Brain microvascular endothelial cell (primary cell): ENCODE results near the gene HCN1.

Source experiments
- DNase-seq: peaks from one replicate; pipeline ENCODE4 v3.0.0-alpha.2; 2020
- H3K27ac ChIP-seq: fragments of 250-450 bp; sonication (Bioruptor Pico); 2 replicates; pipeline ENCODE4 v1.5.1; 2020; ENCODE audit warnings: mild to moderate bottlenecking, moderate library complexity
- H3K27me3 ChIP-seq: fragments of 250-450 bp; sonication (Bioruptor Pico); replicated peaks from 2 replicates; pipeline ENCODE4 v1.5.1; 2020; ENCODE audit warnings: mild to moderate bottlenecking
- H3K36me3 ChIP-seq: fragments of 250-450 bp; sonication (Bioruptor Pico); replicated peaks from 2 replicates; pipeline ENCODE4 v1.5.1; 2020; ENCODE audit warnings: mild to moderate bottlenecking
- H3K4me3 ChIP-seq: 2 replicates; pipeline ENCODE4 v1.5.1; 2011; ENCODE audit warnings: low read depth, mild to moderate bottlenecking, control low read depth, low read length, moderate library complexity
- in situ Hi-C: cut with HindIII; loops from 2 replicates; pipeline ENCODE4 v1.10.0; 2017; ENCODE audit warnings: low sequenced_read_pairs, low pct_ligation_motif_present
- TF ChIP-seq, protein P1 (sequence below): IDR thresholded peaks from 2 replicates; pipeline ENCODE4 v1.5.1; 2011; ENCODE audit warnings: low read depth, mild to moderate bottlenecking, moderate library complexity, low read length, control low read depth, inconsistent platforms; ENCODE audit errors: missing control alignments

The HCN1 gene

DNA sequence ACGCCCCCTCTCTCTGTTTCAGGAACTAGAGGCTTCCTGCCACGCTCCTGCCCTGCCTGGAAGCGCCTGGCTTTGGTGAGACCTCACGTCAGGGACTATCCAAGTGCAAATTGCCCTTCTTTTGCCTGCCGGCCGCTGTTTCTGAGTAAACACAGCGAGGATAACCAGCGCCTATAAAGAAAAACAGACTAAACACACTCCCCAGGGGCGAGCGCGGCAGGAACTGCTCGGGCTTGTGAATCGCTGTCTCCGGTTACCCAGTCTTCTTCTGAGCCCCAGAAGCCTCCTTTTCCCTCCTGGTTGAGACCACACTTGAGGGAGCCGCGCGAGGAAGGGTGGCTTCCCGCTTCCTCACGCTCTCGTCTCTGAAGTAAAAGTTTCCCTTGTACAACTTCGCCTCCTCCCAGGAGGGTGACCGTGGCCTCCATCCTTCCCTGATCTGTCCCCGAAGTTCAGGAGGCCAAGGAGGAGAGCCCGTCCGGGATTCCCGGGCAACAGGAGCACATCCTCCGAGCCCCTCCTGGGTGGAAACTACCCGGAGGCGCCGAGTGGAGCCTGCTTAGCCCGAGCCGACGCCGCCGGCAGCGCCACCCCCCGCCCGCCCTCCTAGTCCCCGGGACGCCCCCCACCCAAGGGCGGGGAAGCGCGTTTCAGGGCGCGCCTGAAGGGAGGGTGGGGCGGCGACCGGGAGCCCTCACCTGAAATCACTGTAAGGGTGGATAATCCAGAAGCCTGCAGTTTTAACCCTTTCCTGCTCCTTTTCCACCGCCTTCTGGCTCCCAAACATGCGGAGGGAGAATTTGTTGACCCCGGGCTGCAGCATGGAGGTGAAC, 993 bp downstream of the HCN1 start:
- Histone ChIP-seq H3K4me3 (no peak overlapping the region), H3K36me3 (no peaks in the 10 kb centered on the region), H3K27ac (no peak overlapping the region), H3K27me3 (peaks cover 9% of the 10 kb centered on the region)
- TF ChIP-seq, protein P1, sequence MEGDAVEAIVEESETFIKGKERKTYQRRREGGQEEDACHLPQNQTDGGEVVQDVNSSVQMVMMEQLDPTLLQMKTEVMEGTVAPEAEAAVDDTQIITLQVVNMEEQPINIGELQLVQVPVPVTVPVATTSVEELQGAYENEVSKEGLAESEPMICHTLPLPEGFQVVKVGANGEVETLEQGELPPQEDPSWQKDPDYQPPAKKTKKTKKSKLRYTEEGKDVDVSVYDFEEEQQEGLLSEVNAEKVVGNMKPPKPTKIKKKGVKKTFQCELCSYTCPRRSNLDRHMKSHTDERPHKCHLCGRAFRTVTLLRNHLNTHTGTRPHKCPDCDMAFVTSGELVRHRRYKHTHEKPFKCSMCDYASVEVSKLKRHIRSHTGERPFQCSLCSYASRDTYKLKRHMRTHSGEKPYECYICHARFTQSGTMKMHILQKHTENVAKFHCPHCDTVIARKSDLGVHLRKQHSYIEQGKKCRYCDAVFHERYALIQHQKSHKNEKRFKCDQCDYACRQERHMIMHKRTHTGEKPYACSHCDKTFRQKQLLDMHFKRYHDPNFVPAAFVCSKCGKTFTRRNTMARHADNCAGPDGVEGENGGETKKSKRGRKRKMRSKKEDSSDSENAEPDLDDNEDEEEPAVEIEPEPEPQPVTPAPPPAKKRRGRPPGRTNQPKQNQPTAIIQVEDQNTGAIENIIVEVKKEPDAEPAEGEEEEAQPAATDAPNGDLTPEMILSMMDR: no peak
- DNase-seq: no peak
- in situ Hi-C loops: no loop called here

DNA sequence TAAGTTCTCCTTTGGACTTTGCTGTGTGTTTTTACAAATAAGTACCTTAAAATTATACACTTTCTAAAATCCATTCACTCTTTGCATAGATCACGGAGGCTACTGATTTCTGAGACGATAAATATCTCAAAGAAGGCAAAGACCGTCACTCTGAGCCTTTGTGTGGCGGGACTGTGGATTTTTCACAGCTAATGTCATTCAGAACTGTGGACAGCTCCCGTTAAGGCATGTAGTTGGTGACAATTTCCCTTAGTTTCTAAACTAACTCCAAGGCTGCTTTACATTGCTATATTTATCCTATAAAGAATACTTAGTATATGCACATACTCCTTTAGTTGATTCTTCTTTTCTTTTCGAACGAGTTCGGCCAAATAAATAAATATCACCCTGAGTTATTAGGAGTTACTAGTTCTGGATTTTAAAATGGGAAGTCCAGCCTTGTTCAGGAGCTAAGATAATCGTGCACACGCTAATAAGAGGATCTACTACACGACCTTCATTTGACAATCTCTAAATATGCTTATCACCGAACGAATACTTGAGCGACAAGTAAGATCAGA, 1.8 kb downstream of the HCN1 start:
- DNase-seq: no peak
- TF ChIP-seq, protein P1: no peak
- Histone ChIP-seq H3K36me3 (no peaks in the 10 kb centered on the region), H3K27me3 (peaks cover 9% of the 10 kb centered on the region), H3K4me3 (no peak overlapping the region), H3K27ac (no peak overlapping the region)
- in situ Hi-C loops: no loop called here

- Histone ChIP-seq H3K36me3 (no peaks in the 10 kb centered on the region), H3K4me3 (no peak overlapping the region), H3K27ac (no peak overlapping the region), H3K27me3 (peaks cover 9% of the 10 kb centered on the region)
- no peak for DNase-seq
- in situ Hi-C loops: no loop called here
- TF ChIP-seq, protein P1: no peak
Observed at GRCh38 chr5:45692481-45692880, 3.7 kb downstream of the HCN1 start.

DNA sequence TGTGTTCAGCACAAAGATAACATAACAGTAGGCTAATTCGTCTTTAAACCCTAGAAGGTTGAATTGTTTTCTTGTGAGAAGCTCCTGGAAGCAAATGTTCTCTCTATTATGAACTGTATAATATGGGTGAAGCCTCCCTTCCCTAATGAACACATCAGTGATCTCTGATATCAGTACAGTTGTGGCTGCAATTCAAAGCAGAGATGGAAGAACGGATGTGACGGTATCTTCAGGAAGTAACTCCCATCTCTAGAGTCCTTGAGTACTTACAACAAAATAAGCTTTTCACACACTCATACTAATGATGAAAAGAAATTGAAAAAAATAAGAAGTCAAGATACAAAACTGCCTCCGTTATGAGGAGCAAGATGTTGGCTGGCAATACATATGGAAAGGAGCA, 4.5 kb downstream of the HCN1 start:
- peaks cover 9% of the 10 kb centered on the region for H3K27me3 ChIP-seq
- no peak overlapping the region for H3K27ac ChIP-seq
- H3K4me3 ChIP-seq: no peak overlapping the region
- TF ChIP-seq, protein P1: no peak
- H3K36me3 ChIP-seq: no peaks in the 10 kb centered on the region
- no peak for DNase-seq
- in situ Hi-C loops: no loop called here

- Histone ChIP-seq H3K27me3 (no peaks in the 10 kb centered on the region), H3K36me3 (no peaks in the 10 kb centered on the region), H3K27ac (no peak overlapping the region), H3K4me3 (no peak overlapping the region)
- DNase-seq: no peak
- TF ChIP-seq, protein P1: no peak
- in situ Hi-C loops: no loop called here
Observed at GRCh38 chr5:45687701-45688100, 8.5 kb downstream of the HCN1 start.

DNA sequence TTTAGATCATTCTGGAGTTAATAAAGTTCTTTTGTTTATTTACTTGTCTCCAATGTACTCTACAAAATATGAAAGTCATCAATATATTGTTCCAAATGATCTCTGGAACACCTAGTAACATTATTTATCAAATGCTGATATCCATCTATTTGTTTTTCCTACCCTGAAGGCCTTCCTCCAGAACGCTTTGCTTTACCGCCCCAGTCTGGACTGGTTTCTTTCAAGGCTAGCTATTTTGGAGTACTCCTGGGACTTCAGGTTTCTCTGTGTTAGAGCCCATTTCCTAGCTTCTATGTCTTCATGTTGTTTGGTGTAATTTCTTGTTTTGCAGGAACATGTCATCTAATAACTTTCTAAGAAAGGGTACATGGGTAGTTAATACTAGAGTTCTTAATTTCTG, 9.6 kb downstream of the HCN1 start:
- H3K36me3 ChIP-seq: no peaks in the 10 kb centered on the region
- no peak overlapping the region for H3K27ac ChIP-seq
- TF ChIP-seq, protein P1: no peak
- H3K27me3 ChIP-seq: no peaks in the 10 kb centered on the region
- no peak overlapping the region for H3K4me3 ChIP-seq
- in situ Hi-C loops: no loop called here
- DNase-seq: no peak
